22Rv1 (cell line): ENCODE data around the gene JAG2.

Experiments used
- H3K27ac ChIP-seq: fragments of 450-650 bp; 2 replicates; pipeline ENCODE4 v1.5.1; 2017
- CTCF ChIP-seq: fragments of 450-650 bp; IDR thresholded peaks from 2 replicates; pipeline ENCODE4 v1.5.1; 2017; ENCODE audit warnings: mild to moderate bottlenecking
- ZFX ChIP-seq: fragments of 450-650 bp; IDR thresholded peaks from 2 replicates; pipeline ENCODE4 v1.6.1; 2017; ENCODE audit warnings: antibody characterized with exemption, borderline replicate concordance

The JAG2 gene

GRCh38 chr14:105150026-105150367, 18.6 kb downstream of the JAG2 start:
- TF ChIP-seq ZFX: no peak
- no peak for TF ChIP-seq CTCF
- no peak overlapping the region for H3K27ac ChIP-seq

- TF ChIP-seq CTCF: no peak
- no peak for TF ChIP-seq ZFX
- H3K27ac ChIP-seq: no peak overlapping the region
Observed at GRCh38 chr14:105149146-105149781, 19.3 kb downstream of the JAG2 start.

- no peak overlapping the region for H3K27ac ChIP-seq
- TF ChIP-seq CTCF (no peak), ZFX (no peak)
Observed at GRCh38 chr14:105148604-105149145, 19.9 kb downstream of the JAG2 start.

GRCh38 chr14:105147671-105148603, 20.6 kb downstream of the JAG2 start:
- no peak for TF ChIP-seq CTCF
- no peak for TF ChIP-seq ZFX

GRCh38 chr14:105146976-105147635, 21.5 kb downstream of the JAG2 start:
- TF ChIP-seq CTCF (no peak), ZFX (no peak)
- no peak overlapping the region for H3K27ac ChIP-seq

More at GRCh38 chr14:105147671-105148603, 20.6 kb downstream of the JAG2 start:
- H3K27ac ChIP-seq: no peak overlapping the region

GRCh38 chr14:105146181-105146975, 22.2 kb downstream of the JAG2 start:
- H3K27ac ChIP-seq: no peak overlapping the region
- TF ChIP-seq CTCF: no peak
- no peak for TF ChIP-seq ZFX
